GM12865 (cell line): Measurements from ENCODE around the gene ZNF548.

Experiments
- DNase-seq: peaks from one replicate; pipeline ENCODE4 v3.0.0; 2010; ENCODE audit warnings: low read depth
- H3K4me3 ChIP-seq: 2 replicates; pipeline ENCODE4 v1.5.1; 2011; ENCODE audit warnings: mild to moderate bottlenecking, low read depth, low read length, control low read depth
- CTCF ChIP-seq: IDR thresholded peaks from 2 replicates; pipeline ENCODE4 v1.5.1; 2011; ENCODE audit warnings: low read length, control low read depth, low read depth, inconsistent platforms; ENCODE audit not compliant: insufficient read depth; ENCODE audit errors: missing control alignments

ZNF548 gene

DNA sequence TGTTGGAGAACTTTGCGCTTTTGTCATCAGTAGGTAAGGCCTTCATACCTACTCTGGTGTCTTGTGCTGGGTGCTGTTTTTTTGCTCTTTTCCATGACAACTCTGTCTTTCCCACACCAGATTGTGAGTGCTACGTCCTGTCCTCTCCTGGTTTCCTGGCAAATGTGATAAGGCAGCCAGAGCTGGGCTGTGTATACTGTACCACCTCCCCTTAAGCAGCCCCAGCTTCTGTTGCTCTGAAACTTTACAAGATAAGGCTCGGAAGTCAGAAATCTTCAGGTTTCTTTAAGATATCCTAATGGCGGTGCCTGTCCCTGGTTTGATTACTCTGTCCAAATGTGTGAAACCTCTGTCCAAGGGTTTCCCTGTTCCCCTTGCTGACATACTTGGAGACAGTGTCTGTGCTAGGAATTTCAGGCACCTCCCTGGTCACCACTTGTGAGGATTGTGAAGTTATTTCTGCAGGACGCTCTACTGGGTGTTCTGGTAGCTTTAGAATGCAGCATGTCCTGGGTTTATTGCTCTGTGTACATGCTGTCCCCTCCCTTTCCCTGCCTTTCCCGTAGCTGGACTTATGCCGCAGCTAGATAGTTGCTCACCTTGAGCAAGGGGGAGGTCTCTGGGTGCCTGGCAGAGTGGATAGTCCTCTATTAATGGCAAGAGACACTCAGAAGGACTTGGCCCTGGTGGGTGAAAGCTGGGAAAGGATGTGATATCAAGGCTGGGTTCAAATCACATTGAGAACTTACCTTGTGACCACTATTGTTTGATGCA lies 52.5 kb downstream of the ZNF548 start:
- DNase-seq, result no peak
- no peak overlapping the region for H3K4me3 ChIP-seq
- no peak for TF ChIP-seq CTCF

DNA sequence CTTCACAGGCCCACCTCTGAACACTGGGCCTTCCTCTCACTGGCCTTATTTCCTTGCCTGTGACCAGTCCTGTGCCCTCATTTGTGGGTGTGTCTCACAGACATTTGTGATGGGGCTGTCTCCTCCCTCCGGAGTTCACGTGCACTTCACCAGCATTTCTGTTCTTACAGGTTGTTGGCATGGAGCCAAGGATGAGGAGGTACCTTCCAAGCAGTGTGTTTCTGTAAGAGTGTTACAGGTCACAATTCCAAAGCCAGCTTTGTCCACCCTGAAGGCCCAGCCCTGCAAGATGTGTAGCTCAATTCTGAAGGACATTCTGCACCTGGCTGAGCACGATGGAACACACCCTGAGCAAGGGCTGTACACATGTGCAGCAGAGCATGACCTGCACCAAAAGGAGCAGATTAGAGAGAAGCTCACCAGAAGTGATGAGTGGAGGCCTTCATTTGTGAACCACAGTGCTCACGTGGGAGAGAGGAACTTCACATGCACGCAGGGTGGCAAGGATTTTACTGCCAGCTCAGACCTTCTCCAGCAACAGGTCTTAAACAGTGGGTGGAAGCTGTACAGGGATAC lies 53.6 kb downstream of the ZNF548 start:
- no peak for DNase-seq
- no peak overlapping the region for H3K4me3 ChIP-seq
- no peak for TF ChIP-seq CTCF

DNA sequence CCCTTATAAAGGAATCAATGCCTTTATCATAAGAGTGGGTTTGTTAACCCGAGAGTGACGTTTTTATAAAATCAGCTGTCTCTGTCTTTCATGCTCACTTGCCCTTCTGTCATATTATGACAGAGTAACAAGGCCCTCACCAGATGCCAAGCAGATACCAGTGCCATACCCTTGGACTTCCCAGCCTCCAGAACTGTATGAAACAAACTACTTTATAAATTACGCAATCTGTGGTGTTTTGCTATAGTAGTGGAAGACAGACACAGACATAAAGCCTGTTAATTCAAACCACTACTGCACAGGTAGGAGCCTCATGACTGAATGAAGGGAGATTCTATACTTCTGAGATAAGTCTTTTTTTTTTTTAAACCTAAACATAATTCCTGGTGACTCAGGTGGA lies 62.7 kb downstream of the ZNF548 start:
- DNase-seq, result no peak
- no peak overlapping the region for H3K4me3 ChIP-seq
- TF ChIP-seq CTCF, result no peak
